Measurements from ENCODE around the gene PEX6.
A peak's percentile ranks its signal among the peaks of the same experiment; 100 is the strongest.

PEX6 gene

DNA sequence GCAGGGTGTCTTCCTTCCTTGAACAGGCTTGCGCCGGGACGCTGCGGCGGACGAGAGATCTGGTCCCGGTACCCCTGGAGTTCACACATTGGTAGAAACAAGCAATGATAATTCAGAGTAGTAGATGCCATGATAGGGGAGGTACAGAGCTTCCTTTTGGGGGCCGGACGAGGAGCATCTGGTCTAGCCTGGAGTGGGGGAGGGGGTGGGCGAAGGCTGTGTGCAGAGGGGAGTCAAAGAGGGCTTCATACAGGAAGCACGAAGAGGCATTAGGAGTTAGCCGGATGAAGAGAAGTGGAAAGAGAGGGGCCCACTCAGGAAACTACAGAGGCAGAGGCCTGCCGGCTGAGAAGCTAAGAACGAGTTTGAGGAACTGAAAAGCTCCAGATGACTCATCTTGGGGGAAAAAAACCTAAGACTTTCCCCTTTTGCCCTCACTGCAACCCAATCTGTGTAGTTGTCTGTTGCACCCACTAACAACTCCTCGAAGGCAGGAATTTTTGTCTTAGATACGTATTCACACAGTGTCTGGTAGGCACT is 49.1 kb downstream of the PEX6 start:
- peak; percentile 67 for DNase-seq

DNA sequence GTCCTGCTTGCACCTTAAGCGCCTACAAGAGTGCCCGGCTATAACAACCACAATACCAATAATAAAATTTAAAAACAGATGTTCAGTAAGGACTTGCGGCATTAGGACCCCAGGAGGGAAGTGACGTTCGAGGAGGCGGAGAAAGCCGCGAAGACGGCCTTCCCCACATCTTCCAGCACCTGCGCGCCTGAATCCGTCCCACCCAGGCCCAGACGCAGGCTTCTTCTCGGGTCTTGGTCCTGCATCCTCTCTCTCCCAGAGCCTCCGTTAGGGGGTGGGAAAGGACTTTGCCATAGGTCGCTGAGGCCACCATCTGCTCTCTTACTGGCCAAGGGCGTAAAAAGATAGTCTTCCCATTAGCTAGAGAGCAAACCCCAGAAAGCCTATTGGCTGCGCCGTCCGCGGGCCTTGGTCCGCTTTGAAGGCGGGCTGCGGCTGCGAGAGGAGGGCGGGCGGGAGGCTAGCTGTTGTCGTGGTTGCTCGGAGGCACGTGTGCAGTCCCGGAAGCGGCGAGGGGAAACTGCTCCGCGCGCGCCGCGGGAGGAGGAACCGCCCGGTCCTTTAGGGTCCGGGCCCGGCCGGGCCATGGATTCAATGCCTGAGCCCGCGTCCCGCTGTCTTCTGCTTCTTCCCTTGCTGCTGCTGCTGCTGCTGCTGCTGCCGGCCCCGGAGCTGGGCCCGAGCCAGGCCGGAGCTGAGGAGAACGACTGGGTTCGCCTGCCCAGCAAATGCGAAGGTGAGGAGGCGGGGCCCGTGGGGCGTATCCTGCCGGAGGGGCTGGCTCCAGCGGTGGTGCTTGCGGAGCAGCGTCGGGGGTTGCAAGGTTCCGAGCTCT is 49.8 kb downstream of the PEX6 start, which contains the start of gene CNPY3:
CNPY3 (plus strand) TSS at position 495 of the 835 bp plus-strand sequence; CDS start at position 586, 91 bp downstream.
- DNase-seq: peak; percentile 96

DNA sequence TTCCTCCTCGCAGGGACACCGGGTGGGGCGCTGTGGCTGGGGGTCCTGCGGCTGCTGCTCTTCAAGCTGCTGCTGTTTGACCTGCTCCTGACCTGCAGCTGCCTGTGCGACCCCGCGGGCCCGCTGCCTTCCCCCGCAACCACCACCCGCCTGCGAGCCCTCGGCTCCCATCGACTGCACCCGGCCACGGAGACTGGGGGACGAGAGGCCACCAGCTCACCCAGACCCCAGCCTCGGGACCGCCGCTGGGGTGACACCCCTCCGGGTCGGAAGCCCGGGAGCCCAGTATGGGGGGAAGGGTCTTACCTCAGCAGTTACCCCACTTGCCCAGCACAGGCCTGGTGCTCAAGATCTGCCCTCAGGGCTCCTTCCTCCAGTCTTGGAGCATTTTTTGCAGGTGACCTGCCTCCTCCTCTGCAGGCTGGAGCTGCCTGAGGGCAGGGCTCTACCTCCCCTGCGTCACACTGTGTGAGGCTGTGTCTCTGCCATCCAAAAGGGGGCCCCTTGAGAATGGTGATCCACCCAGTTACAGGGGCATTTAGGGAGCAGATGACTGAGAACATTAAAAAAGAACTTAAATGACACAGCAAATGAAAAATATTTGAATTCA is 53.6 kb downstream of the PEX6 start:
- no peak for DNase-seq

DNA sequence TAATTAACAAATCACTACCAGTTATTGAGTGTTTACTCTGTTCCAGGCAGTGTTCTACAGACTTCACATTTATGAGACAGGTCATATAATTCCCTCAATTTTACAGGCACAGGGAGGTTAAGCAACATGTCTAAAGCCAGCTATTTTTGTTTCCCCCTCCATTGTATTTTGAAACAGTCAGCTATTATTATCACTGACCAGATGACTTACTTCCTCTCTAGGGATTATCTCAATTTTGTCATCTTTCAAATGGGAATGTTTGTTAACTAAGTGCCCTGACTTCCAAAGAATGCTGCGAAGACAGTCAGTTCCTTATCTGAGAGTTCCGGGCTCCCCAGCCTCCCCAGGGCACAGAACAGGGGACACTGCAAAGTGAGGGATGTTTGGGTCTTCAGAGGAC is 55.3 kb downstream of the PEX6 start:
- DNase-seq: no peak

DNA sequence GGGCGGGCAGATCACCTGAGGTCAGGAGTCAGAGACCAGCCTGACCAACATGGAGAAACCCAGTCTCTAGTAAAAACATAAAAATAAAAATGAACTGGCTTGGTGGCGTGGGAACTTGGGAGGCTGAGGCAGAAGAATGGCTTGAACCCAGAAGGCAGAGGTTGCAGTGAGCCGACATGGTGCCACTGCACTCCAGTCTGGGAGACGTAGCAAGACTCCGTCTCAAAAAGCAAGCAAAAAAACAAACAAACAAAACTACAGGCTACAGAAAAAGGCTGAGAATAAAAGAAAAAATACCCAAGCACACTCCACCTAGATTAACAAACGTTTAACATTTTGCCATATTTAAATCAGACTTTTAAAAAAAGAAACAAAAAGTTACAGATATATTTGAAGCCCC is 57.2 kb downstream of the PEX6 start:
- DNase-seq: no peak

DNA sequence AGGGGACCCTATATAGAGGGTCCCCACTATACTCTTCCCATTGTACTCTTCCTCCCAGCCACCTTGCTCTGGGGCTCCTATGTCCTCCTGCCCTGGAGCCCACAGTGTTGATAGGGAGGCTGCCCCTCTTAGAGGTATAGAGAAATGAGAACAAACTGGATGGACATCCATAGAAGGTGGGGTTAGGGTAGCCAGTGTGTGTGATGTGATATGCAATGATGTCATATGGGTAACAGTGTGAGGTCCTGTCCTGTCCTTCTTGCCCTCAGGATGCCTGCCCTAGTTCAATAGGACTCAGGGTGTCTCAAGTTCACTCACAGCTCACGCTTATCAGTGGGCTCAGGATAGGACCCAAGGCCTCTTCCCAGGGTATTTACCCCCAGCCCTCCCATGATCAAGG is 62.7 kb downstream of the PEX6 start:
- DNase-seq: no peak

DNA sequence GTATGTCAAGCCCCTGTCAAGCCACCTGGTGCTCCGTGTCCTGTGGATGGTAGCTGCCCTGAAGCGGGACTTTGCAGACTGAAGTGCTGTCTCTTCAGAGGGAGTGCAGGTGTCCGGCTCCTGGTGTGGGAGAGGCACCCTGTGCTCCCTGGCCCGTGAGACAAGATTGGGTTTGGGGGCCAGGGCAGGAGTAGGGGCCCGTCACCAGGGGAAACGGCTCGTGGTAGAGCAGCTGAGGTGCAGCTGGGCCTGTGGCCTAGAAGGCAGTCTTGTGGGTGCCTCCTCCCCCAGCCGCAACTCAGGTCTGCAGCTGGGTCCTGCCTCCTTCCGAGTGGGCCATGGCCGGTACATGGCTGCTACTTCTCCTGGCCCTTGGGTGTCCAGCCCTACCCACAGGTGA is 63.2 kb downstream of the PEX6 start, which contains the start of gene PTCRA:
PTCRA (plus strand) TSS at position 322 of the 400 bp plus-strand sequence; CDS start at position 339, 17 bp downstream.
- no peak for DNase-seq

DNA sequence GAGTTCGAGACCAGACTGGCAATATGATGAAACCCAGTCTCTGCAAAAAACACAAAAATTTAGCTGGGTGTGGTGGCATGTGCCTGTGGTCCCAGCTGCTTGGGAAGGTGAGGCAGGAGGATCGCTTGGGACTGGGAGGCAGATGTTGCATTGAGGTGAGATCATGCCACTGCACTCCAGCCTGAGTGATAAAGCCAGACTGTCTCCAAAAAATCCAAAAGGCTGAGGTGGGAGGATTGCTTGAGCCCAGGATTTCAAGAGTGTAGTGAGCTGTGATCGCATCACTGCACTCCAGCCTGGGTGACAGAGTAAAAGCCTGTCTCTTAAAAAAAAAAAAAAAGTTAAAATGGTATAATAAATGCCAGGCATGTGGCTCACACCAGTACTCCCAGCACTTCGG is 64.4 kb downstream of the PEX6 start:
- no peak for DNase-seq
